Measurements from ENCODE around the gene MCCD1.

MCCD1 gene

GRCh38 chr6:31525932-31526591 lies 2.7 kb upstream of the MCCD1 start:
- DNase-seq (ENCODE audit: low read depth in 2 of 2) = peak; percentile 72 to 79
- H3K4me3 ChIP-seq (replicated peaks in 1 of 2; ENCODE audit: low read depth in 2 of 2, low read length in 2 of 2) = no peak overlapping the region
- no peak for TF ChIP-seq CTCF (IDR thresholded peaks at IDR 0.05; ENCODE audit: low read depth, low read length)

- no peak overlapping the region for H3K4me3 ChIP-seq (replicated peaks in 1 of 2; ENCODE audit: low read depth in 2 of 2, low read length in 2 of 2)
- no peak for DNase-seq (ENCODE audit: low read depth in 2 of 2)
- no peak for TF ChIP-seq CTCF (IDR thresholded peaks at IDR 0.05; ENCODE audit: low read depth, low read length)
These were observed 420 bp upstream of the MCCD1 start for GRCh38 chr6:31528307-31528777.

DNA sequence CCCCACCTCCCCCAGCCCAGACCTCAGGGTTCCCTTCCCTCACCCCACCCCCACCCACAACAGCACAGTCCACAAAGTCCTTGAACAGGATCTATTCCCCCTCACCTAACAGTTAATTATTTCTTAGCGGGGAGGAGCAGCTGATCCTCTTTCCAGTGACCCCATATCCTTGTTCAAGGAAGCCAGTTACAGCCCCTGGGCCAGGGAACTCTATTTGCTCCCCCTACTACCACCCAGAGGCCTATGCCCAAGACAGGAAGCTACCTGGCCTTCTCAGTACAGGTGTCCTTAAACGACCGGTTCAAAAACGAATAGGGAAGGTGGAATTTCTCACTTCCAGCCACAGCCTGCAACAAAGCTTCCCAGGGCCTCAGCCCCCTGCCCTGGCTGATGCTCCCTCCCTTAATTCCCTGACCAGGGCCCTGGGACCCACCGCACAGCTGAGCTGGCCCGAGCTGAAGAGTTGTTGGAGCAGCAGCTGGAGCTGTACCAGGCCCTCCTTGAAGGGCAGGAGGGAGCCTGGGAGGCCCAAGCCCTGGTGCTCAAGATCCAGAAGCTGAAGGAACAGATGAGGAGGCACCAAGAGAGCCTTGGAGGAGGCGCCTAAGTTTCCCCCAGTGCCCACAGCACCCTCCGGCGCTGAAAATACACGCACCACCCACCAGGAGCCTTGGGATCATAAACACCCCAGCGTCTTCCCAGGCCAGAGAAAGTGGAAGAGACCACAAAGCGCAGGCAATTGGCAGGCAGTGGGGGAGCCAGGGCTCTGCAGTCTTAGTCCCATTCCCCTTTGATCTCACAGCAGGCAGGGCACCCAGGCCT lies 778 bp downstream of the MCCD1 start:
- TF ChIP-seq CTCF (IDR thresholded peaks at IDR 0.05; ENCODE audit: low read depth, low read length) = no peak
- no peak overlapping the region for H3K4me3 ChIP-seq (replicated peaks in 1 of 2; ENCODE audit: low read depth in 2 of 2, low read length in 2 of 2)
- no peak for DNase-seq (ENCODE audit: low read depth in 2 of 2)

DNA sequence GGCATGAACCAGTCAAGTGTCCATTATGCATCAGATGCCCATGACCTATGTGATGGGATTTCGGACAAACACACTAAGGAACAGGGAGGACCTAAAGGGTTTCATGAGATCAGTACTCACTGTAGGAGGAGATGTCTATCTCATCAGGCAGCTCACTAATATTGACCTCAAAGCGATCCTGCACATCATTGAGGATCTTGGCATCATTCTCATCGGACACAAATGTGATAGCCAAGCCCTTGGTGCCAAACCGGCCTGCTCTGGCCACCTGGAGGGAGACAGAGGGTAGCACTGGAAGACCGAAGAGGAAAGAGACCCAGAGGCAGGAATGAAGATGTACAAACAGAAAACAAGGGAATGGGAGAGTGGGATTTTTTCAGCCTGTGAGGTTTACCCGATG lies 1.9 kb downstream of the MCCD1 start:
- H3K4me3 ChIP-seq (replicated peaks in 1 of 2; ENCODE audit: low read depth in 2 of 2, low read length in 2 of 2) = no peak overlapping the region
- DNase-seq (ENCODE audit: low read depth in 2 of 2) = no peak
- no peak for TF ChIP-seq CTCF (IDR thresholded peaks at IDR 0.05; ENCODE audit: low read depth, low read length)

GRCh38 chr6:31531162-31531561 lies 2.4 kb downstream of the MCCD1 start:
- H3K4me3 ChIP-seq (replicated peaks in 1 of 2; ENCODE audit: low read depth in 2 of 2, low read length in 2 of 2) = no peak overlapping the region
- no peak for DNase-seq (ENCODE audit: low read depth in 2 of 2)
- TF ChIP-seq CTCF (IDR thresholded peaks at IDR 0.05; ENCODE audit: low read depth, low read length) = no peak

DNA sequence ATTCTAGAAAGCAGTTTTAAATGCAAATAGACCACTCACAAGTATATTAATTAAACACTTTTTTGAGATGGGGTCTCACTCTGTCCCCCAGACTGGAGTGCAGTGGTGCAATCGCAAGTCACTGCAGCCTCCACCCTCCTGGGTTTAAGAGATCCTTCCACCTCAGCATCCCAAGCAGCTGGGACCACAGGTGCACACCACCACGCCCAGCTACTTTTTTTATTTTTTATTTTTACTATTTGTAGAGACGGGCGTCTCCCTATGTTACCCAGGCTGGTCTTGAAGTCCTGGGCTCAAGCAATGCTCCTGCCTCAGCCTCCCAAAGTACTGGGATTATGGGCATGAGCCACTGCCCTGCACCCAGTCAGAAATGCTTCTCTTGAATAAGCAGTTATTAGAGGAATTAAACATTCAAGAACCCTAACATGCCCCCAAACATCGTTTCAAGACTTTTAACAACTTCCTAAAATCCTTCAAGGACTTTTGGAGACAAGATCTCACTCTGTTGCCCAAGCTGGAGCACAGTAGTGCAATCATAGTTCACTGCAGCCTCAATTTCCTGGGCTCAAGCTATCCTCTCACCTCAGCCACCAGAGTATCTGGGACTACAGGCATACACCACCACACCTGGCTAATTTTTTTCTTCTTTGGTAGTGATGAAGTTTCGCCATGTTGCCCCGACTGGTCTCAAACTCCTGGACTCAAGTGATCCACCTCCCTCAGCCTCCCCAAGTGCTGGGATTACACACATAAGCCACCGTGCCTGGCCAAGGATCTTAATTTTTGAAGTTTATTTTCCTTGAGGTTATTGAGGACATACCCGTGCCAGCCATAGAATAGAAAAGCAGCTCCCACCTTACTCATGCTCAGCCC lies 3.2 kb downstream of the MCCD1 start:
- H3K4me3 ChIP-seq (replicated peaks in 1 of 2; ENCODE audit: low read depth in 2 of 2, low read length in 2 of 2) = no peak overlapping the region
- no peak for DNase-seq (ENCODE audit: low read depth in 2 of 2)
- TF ChIP-seq CTCF (IDR thresholded peaks at IDR 0.05; ENCODE audit: low read depth, low read length) = no peak

Measured in cardiac fibroblast (primary cell).